Heart left ventricle (tissue), 13 donors: ENCODE measurements around the gene RNH1.

Experiments used
- POLR2A ChIP-seq, 2 donors: fragments of 450-650 bp; IDR thresholded peaks; one replicate each; pipeline ENCODE4 v1.6.1; 2017; ENCODE audit warnings: antibody characterized with exemption in 2 of 2, mild to moderate bottlenecking in 2 of 2, moderate library complexity in 2 of 2
- TF ChIP-seq, protein P1 (sequence below), 12 donors: fragments of 200-600 bp; sonication (generic) in 4 of 12; IDR thresholded peaks; one replicate each; pipeline versions ENCODE4 v1.5.0 to v1.8.0; 2018 to 2022; ENCODE audit warnings: antibody characterized with exemption in 12 of 12, mild to moderate bottlenecking in 5 of 12
- donor health status: ischemic (EF 13 %, LVEDD 7.1; RV severe dilation, severe dysfunction).
- donor health status: DM: no; HTN: yes; CAD: no.
- donor health status: DM: no; HTN: no; CAD: no.
- donor health status: ischemic (EF 25% LVEDD 6.9; RV normal size, moderate dysfunction).
- donor health status: ischemic (EF 25% LVEDD 5.7; RV mildly dilated, moderate dysfunction).
- donor health status: ischemic (EF 35%, LVEDD 5.7; RV mildly dilated, moderate dysfunction).
- donor health status: nonischemic (EF 11% LVEDD 7.7; RV severe dilation, severe dysfunction).
- donor health status: DM: yes; HTN: yes; CAD: no.
- donor health status: PGD.
- donor health status: ischemic (EF 29% LVEDD 5.4; RV normal size, mild dysfunction).
- donor health status: nonischemic (EF 23%, LVEDD 6.1; RV moderate dilation, normal function).

DNA sequence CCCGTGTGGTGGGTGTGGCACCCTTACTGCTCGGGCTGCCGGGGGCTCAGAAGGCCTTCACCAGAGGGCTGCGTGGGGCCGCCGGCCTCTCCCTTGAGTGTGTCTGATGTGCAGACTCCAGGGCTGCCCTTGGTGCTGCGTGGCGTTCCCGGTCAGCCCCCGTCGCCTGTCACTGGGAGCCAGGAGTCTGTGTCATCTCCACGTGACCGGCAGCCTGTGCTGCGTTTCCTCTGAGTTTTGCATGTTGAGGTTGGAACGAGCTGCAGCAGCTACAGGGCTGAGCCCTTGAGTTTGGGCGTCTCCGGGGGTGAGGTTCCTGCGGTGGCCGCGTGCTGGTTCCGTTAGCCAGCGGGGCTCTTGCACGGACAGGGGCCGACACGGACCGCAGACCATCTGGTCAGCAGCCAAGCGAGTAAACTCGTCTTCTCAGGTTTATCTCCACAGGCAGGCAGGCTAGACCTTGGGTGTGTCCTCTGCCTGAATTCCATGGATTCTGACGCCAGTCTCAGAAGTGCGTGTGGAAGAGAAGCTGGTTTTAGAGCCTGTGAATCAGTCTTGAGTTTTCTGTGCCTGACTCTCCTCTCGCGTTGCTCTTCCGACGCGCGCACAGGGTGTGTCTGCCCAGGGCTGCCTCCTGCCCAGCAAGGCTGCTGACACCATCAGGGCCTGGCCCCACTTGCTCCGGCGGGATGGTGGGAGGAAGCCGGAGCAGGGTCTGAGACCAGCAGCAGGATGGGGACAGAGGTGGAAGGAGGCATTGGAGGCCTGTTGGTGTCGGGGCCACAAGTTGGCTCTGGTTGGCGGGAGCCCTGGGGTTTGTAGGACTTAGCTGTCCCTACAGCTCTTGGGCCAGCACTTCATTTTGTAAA lies 46.5 kb downstream of the RNH1 start:
- TF ChIP-seq, protein P1, sequence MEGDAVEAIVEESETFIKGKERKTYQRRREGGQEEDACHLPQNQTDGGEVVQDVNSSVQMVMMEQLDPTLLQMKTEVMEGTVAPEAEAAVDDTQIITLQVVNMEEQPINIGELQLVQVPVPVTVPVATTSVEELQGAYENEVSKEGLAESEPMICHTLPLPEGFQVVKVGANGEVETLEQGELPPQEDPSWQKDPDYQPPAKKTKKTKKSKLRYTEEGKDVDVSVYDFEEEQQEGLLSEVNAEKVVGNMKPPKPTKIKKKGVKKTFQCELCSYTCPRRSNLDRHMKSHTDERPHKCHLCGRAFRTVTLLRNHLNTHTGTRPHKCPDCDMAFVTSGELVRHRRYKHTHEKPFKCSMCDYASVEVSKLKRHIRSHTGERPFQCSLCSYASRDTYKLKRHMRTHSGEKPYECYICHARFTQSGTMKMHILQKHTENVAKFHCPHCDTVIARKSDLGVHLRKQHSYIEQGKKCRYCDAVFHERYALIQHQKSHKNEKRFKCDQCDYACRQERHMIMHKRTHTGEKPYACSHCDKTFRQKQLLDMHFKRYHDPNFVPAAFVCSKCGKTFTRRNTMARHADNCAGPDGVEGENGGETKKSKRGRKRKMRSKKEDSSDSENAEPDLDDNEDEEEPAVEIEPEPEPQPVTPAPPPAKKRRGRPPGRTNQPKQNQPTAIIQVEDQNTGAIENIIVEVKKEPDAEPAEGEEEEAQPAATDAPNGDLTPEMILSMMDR (IDR thresholded peaks at IDR 0.05), result no peak
- peak in 1 of 2 donors; percentile 12 for TF ChIP-seq POLR2A (IDR thresholded peaks at IDR 0.05)
